HepG2 (cell line): Measurements from ENCODE around the gene C11orf86.

Experiments
- CCDC6 ChIP-seq: sonication (generic); formaldehyde crosslinking; IDR thresholded peaks from 2 replicates; pipeline ENCODE4 v1.8.1; 2022; ENCODE audit warnings: mild to moderate bottlenecking, missing genetic modification reagents, moderate library complexity
- PHF20 ChIP-seq: sonication (generic); formaldehyde crosslinking; IDR thresholded peaks from 2 replicates; pipeline ENCODE4 v1.5.0; 2020; ENCODE audit warnings: mild to moderate bottlenecking, missing genetic modification reagents
- ZBTB49 ChIP-seq: sonication (generic); formaldehyde crosslinking; IDR thresholded peaks from 2 replicates; pipeline ENCODE4 v1.4.0; 2020; ENCODE audit warnings: missing genetic modification reagents, borderline replicate concordance
- ZNF143 ChIP-seq: sonication (generic); formaldehyde crosslinking; IDR thresholded peaks from 2 replicates; pipeline ENCODE4 v1.4.0; 2020; ENCODE audit warnings: missing genetic modification reagents
- ZNF333 ChIP-seq: sonication (generic); formaldehyde crosslinking; IDR thresholded peaks from 2 replicates; pipeline ENCODE4 v1.4.0; 2020; ENCODE audit warnings: mild to moderate bottlenecking, missing genetic modification reagents, borderline replicate concordance
- TF ChIP-seq, protein P1 (sequence below): sonication (generic); formaldehyde crosslinking; IDR thresholded peaks from 2 replicates; pipeline ENCODE4 v1.5.0; 2020; ENCODE audit warnings: mild to moderate bottlenecking, missing genetic modification reagents, moderate library complexity

GRCh38 chr11:66973956-66974580 is 1.0 kb upstream of the C11orf86 start:
- TF ChIP-seq, protein P1, sequence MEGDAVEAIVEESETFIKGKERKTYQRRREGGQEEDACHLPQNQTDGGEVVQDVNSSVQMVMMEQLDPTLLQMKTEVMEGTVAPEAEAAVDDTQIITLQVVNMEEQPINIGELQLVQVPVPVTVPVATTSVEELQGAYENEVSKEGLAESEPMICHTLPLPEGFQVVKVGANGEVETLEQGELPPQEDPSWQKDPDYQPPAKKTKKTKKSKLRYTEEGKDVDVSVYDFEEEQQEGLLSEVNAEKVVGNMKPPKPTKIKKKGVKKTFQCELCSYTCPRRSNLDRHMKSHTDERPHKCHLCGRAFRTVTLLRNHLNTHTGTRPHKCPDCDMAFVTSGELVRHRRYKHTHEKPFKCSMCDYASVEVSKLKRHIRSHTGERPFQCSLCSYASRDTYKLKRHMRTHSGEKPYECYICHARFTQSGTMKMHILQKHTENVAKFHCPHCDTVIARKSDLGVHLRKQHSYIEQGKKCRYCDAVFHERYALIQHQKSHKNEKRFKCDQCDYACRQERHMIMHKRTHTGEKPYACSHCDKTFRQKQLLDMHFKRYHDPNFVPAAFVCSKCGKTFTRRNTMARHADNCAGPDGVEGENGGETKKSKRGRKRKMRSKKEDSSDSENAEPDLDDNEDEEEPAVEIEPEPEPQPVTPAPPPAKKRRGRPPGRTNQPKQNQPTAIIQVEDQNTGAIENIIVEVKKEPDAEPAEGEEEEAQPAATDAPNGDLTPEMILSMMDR (CRISPR knock-in tag), result no peak
- no peak for TF ChIP-seq CCDC6 (CRISPR knock-in tag)
- TF ChIP-seq ZNF333 (CRISPR knock-in tag), result no peak
- no peak for TF ChIP-seq ZNF143 (CRISPR knock-in tag)
- TF ChIP-seq ZBTB49 (CRISPR knock-in tag), result no peak
- no peak for TF ChIP-seq PHF20
